NCI-H748 (cell line): ENCODE results near the gene TRPM5.

ENCODE experiments used
- DNase-seq: peaks from one replicate; lab custom pipeline; 2025; ENCODE audit not compliant: unreplicated experiment; lab: John Stamatoyannopoulos, UW

Gene TRPM5

GRCh38 chr11:2471048-2471803 is 26.9 kb upstream of the TRPM5 start:
- no peak for DNase-seq

DNA sequence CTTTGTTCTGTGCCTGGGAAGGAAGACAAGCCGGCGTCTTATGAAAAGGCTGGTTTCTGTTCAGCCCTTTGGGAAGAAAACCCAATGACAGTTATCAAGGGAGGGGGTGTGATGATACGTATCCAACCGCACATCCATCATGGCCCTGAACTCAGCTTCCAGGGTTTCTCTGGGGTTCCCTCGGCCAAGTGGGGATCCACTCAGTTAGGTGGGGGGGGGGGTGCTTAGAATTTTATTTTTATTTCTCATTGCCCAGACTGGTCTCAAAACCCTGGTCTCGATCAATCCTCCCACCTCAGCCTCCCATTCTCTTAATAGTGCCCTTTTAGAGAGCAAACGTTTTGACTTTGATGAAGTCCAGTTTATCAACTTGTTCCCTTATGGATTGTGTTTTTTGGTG is 26.2 kb upstream of the TRPM5 start:
- DNase-seq: no peak

GRCh38 chr11:2468363-2469235 is 24.3 kb upstream of the TRPM5 start:
- no peak for DNase-seq

GRCh38 chr11:2467695-2468055 is 23.4 kb upstream of the TRPM5 start:
- DNase-seq: no peak

- no peak for DNase-seq
Measured at GRCh38 chr11:2466869-2467694, 22.8 kb upstream of the TRPM5 start.

DNA sequence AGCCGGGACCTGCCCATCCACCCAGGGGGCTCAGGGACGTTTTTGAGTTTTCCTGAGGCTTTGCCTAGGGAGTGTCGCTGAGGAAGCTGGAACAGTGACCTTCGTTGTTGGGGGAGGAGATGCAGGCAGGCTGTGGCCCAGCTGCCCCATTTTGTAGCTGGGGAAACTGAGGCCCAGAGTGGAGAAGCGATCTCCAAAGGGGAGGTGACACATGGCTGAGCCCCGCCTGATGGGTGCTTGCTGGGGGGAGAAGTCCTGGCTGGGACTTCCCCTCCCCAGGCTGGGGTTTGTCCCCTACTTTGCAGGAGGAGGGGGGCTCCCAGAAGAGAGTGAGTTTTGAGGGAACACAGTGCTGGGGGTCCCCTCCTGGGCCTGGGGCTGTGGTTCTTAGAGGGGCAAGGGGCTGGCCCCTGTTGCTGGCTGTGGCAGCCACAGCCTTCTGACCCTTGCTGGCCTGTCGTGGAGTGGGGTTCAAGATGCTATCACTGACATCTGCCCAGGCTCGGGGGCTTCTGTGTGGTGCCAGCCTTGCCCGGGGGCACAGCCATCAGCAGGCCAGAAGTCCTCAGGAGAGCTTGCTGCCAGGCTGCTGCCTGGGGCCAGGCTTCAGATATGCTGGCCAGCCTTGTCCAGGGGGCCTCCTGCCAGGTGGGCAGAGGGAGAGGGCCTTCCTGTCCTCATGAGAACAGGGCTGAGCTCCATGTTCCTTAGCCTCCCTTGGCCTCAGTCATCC is 21.9 kb upstream of the TRPM5 start:
- DNase-seq: no peak

DNA sequence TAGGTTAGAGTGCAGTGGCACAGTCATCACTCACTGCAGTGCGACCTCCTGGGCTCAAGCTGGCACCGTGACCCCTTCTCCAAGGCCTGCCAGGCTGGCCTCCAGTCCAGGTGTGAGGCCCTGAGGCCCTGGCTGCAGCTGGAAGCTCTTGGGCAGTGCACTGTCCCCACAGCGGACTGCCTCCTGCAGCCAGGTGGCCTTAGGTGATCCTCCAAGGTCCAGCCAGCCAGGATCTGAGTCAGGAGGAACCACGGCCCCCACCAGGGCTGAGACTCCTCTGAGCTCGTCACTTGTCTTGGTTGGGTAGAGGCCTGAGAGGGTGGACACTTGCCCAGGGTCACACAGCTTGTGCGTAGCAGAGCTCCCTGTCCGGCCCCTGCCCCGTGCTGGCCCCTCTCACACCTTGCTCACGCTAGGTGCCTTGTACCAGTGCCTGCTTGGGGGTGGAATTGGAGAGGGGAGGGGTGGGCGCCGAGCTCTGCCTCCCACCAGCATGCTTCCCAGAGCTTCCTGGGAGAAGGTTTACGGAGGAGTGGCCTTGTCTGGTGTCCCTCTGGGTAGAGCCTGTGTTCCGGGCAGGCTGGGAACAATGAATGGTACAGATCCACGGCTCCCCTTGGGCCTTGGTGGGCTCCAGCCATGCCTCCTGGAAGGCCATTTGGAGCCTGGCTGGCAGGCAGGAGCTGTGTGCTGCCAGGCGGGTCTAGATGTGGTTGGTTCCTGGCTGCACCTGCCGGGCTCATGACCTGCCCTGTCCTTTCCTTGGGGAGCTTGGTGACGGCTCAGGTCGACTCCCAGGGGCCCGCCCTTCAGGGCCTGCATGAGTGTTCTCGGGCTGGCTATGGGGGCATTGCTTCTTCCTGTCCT is 21.1 kb upstream of the TRPM5 start:
- no peak for DNase-seq

DNA sequence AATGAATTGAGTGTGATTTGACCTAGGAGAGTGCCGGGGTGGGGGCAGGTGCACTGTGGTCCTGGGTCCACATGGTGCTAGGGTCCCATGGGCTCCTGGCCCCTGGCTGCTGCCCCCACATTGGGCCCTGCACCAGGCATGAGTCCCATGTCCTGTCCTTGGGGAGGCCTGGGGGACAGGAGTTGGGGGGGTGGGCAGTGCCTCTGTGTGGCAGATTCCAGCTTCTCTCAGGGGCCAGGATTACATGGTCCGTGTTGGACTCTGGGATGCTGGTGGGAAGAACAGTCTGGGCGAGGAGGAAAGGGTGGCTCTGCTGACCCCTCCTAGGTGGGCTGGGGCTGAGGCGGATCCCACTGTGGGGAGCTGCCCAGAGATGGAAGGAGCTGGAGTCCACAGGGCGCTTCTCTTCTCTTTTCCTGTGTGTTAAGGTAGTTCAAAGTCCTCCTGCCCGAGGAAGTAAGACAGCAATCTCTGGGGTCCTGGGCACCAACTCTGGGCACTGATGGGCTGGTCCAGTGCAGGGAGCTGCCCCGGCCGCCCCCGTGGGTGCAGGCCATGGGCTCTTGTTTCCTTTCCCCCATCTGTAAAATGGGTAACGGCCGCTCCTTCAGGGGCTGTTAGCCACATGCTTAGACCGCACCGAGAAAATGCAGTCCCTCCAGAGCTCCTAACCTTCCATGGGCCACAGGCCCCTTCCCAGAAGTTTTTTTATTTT is 20.3 kb upstream of the TRPM5 start:
- no peak for DNase-seq

GRCh38 chr11:2463766-2464277 is 19.5 kb upstream of the TRPM5 start:
- DNase-seq: no peak

- DNase-seq: no peak
Measured at GRCh38 chr11:2462986-2463765, 18.9 kb upstream of the TRPM5 start.

GRCh38 chr11:2462543-2462985 is 18.2 kb upstream of the TRPM5 start:
- DNase-seq: no peak

- no peak for DNase-seq
Measured at GRCh38 chr11:2461956-2462542, 17.7 kb upstream of the TRPM5 start.

GRCh38 chr11:2461253-2461955 is 17.1 kb upstream of the TRPM5 start:
- DNase-seq: no peak

- DNase-seq: no peak
Measured at GRCh38 chr11:2460540-2461252, 16.4 kb upstream of the TRPM5 start.

DNA sequence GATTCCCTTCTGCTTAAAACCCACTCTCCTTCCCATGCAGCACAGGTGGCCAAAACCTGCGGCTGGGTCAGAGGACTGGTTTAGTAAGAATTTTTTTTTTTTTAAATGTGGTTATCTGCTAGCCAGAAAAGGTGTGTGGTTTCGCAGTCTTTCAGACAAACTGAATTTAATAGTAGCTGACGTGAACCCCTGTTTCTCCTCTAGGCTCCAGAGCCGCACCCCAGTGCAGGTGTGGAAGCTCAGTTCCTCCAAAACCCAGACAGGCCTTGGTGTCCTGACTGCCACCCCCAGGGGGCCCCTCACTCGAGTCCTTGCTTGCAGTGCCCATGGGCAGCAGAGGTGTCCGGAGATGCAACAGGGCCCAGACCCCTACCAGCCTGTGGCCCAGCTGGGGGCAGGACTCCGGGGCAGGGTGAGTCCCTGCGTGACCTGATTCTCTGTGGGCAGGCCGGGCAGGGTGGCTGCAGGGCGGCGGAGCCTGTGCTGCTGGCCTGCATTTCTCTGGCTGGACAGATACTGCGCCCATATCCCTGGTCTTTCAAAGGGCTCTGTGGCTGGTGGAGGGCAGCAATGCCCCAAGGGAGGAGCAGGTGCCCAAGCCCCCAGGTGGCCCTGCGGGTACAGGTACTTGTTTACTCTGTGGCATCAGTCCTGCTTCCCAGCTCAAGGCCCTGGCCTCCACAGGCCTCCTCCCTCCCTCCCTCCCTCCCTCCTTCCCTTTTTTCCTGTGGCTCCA is 15.7 kb upstream of the TRPM5 start:
- no peak for DNase-seq
